Thyroid gland (tissue), 4 donors: ENCODE data around the gene NRDE2. TPM values are rescaled to one million over a fixed set of nuclear protein-coding genes. Genes with fewer than 3 reads are reported as not detected.

Source experiments
- DNase-seq, 2 donors: peaks; one replicate each; pipeline ENCODE4 v3.0.0-alpha.2; 2019
- H3K27ac ChIP-seq, 3 donors: fragments of 200-600 bp; sonication (generic); 1 replicate in 2 of 3; 2 replicates in 1 of 3; pipeline ENCODE4 v1.5.1; 2016 to 2019; ENCODE audit warnings: mild to moderate bottlenecking in 1 of 3, moderate library complexity in 1 of 3
- H3K27me3 ChIP-seq: fragments of 200-600 bp; sonication (generic); one replicate; pipeline ENCODE4 v1.5.1; 2019
- H3K36me3 ChIP-seq, 2 donors: fragments of 200-600 bp; sonication (generic); one replicate each; pipeline ENCODE4 v1.5.1; 2016 to 2019
- H3K4me1 ChIP-seq, 2 donors: fragments of 200-600 bp; sonication (generic); one replicate each; pipeline ENCODE4 v1.5.1; 2017 to 2019
- H3K4me3 ChIP-seq, 3 donors: fragments of 200-600 bp; sonication (generic); replicated peaks in 1 of 3; 1 replicate in 2 of 3; 2 replicates in 1 of 3; pipeline ENCODE4 v1.5.1; 2016; ENCODE audit warnings: mild to moderate bottlenecking in 1 of 3
- H3K9me3 ChIP-seq: fragments of 200-600 bp; sonication (generic); one replicate; pipeline ENCODE4 v1.5.1; 2017
- POLR2A ChIP-seq, 2 donors: fragments of 450-650 bp; IDR thresholded peaks; one replicate each; pipeline ENCODE4 v1.6.1; 2017; ENCODE audit warnings: antibody characterized with exemption in 2 of 2, mild to moderate bottlenecking in 2 of 2, moderate library complexity in 1 of 2
- WGBS, 2 donors: methylation state at CpG; one replicate each; pipeline ENCODE4 v1.1.5; 2017; 5-methylcytosine and 5-hydroxymethylcytosine counted together
- intact Hi-C: fragments of 100-400 bp; cut with DNase I; formaldehyde crosslinking; loops from one replicate; pipeline ENCODE4 v1.15.1; 2023
- total RNA-seq, 4 donors: library from RNA; depleted of rRNA; stranded (reverse); fragments of >200 nt; gene quantifications; one replicate each; pipeline ENCODE4 v1.2.3, GENCODE V29; 2016
- TF ChIP-seq, protein P1 (sequence below), 6 experiments: fragments of 200-600 bp in 3 of 6; fragments of 450-650 bp in 3 of 6; sonication (generic) in 3 of 6; IDR thresholded peaks; one replicate each; pipeline ENCODE4 v1.5.1; 2016 to 2019; ENCODE audit warnings: antibody characterized with exemption in 6 of 6, mild to moderate bottlenecking in 2 of 6, inconsistent platforms in 1 of 6, moderate library complexity in 1 of 6

NRDE2 gene
- total RNA-seq, 4 donors from 2014 or later: 21.7 to 38.7 (median 26.7) TPM

DNA sequence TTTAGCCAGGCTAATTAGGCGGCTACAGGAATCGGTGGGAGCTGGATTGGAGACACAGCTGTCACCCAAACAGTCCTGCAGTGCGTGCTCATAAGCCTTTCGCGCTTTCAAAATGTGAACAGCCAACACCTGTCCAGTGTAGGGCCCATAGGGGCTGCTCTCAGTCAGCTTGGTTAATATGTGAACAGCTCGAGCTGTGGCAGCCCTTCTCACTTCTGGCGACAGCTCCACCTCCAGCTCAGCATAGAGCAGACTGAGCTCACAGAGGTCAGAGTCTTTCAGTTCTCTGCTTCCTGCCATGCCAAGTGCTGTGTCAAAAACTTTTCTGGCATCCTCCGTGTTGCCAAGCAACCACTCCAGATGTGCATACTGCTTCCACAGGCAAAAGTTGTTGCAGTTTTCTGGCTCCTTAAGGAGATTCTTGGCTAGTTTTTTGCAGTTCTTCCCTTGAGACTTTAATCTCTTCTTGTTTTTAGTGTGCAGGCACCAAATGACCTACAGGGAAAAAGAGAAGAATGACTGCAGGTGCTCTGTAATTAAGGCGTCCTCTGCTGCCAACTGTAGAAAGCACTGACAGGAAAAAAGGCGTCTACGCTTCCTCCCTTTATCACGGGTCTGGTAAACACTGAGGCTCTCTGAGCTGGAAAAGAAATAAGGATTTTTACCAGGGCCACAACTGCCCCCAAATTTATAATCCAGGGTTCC lies 42.9 kb downstream of the NRDE2 start:
- Histone ChIP-seq H3K27me3 (no peaks in the 10 kb centered on the region), H3K4me1 (no peaks in the 10 kb centered on the region), H3K9me3 (no peaks in the 10 kb centered on the region), H3K36me3 (peaks cover 27 to 51% of the 10 kb centered on the region in 2 donors), H3K27ac (no peak overlapping the region), H3K4me3 (no peak overlapping the region)
- WGBS, 2 donors: 77 to 90% methylated on average over 12 of the region's 12 CpGs
- TF ChIP-seq, protein P1, sequence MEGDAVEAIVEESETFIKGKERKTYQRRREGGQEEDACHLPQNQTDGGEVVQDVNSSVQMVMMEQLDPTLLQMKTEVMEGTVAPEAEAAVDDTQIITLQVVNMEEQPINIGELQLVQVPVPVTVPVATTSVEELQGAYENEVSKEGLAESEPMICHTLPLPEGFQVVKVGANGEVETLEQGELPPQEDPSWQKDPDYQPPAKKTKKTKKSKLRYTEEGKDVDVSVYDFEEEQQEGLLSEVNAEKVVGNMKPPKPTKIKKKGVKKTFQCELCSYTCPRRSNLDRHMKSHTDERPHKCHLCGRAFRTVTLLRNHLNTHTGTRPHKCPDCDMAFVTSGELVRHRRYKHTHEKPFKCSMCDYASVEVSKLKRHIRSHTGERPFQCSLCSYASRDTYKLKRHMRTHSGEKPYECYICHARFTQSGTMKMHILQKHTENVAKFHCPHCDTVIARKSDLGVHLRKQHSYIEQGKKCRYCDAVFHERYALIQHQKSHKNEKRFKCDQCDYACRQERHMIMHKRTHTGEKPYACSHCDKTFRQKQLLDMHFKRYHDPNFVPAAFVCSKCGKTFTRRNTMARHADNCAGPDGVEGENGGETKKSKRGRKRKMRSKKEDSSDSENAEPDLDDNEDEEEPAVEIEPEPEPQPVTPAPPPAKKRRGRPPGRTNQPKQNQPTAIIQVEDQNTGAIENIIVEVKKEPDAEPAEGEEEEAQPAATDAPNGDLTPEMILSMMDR (IDR thresholded peaks at IDR 0.05): no peak
- TF ChIP-seq POLR2A (IDR thresholded peaks at IDR 0.05): no peak
- no peak for DNase-seq
- intact Hi-C loops: no loop called here

DNA sequence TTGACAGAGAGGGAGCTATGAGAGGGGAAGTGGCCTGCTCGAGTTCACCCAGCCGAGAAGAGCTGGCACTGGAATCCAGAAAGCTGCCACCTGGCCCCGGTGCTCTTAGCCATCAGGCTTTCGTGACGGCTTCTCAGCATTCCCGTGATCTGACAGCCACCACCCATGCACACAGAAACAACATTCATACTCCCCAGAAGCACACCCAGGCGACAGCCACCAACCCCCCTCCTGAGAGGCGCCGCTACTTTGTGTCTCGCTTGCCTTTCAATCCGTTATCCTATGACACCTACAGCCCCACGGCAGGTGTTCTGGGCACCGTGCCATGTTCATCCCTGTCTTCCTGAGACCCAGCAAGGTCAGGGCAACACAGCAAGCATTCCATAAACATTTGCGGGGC lies 44.0 kb downstream of the NRDE2 start:
- TF ChIP-seq, protein P1 (IDR thresholded peaks at IDR 0.05): no peak
- TF ChIP-seq POLR2A (IDR thresholded peaks at IDR 0.05): no peak
- H3K27ac ChIP-seq: no peak overlapping the region

DNA sequence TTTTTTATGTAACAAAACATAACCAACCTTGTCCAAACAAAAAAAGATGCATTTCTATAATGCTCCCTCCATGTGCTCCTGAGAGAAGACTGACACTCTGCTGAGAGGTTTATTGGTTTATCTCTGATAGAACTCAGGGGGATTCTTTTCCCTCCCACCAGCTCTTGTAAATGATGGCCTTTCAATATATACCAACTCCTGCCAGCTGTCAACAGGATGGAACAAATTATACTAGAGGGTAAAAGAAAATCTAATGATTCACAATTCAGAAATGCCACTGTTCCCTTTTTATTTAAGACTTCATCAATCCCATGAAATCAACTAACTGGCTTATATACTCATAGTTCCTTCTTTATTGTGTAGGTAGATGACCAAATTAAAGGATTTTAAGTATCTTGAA lies 50.0 kb downstream of the NRDE2 start:
- Histone ChIP-seq H3K4me1 (no peaks in the 10 kb centered on the region), H3K4me3 (no peak overlapping the region), H3K27me3 (no peaks in the 10 kb centered on the region), H3K27ac (no peak overlapping the region), H3K36me3 (peaks cover 19 to 36% of the 10 kb centered on the region in 2 donors), H3K9me3 (no peaks in the 10 kb centered on the region)
- DNase-seq: no peak
- TF ChIP-seq POLR2A (IDR thresholded peaks at IDR 0.05): no peak
- TF ChIP-seq, protein P1 (IDR thresholded peaks at IDR 0.05): no peak
- intact Hi-C loops: no loop called here

More for the DNA sequence above, 44.0 kb downstream of the NRDE2 start:
- H3K4me3 ChIP-seq: no peak overlapping the region
- 79% methylated on average over 14 of the region's 14 CpGs for WGBS, 2 donors
- no peaks in the 10 kb centered on the region for H3K4me1 ChIP-seq
- no peaks in the 10 kb centered on the region for H3K9me3 ChIP-seq
- no peak for DNase-seq
- peaks cover 27 to 51% of the 10 kb centered on the region in 2 donors for H3K36me3 ChIP-seq
- H3K27me3 ChIP-seq: no peaks in the 10 kb centered on the region
- intact Hi-C loops: no loop called here

DNA sequence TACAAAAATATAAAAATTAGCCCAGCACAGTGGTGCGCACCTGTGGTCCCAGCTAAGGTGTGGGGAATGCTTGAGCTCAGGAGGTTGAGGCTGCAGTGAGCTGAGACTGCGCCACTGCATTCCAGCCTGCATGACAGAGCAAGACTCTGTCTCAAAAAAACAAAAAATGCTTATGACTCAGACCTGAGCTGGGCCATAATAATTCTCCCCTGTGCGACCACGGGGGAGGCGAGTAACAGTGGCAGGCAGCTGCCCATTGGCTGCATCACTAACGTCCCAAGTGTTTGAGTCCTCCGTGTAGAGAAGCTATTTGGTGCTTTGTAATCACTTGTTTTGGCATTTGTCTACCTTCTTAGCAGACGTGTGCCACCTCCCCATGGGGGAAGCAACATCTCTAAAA lies 50.5 kb downstream of the NRDE2 start:
- peaks cover 19 to 33% of the 10 kb centered on the region in 2 donors for H3K36me3 ChIP-seq
- DNase-seq: no peak
- H3K4me3 ChIP-seq: no peak overlapping the region
- H3K27me3 ChIP-seq: no peaks in the 10 kb centered on the region
- intact Hi-C loops: no loop called here
- no peaks in the 10 kb centered on the region for H3K4me1 ChIP-seq
- H3K27ac ChIP-seq: no peak overlapping the region
- H3K9me3 ChIP-seq: no peaks in the 10 kb centered on the region
- TF ChIP-seq POLR2A (IDR thresholded peaks at IDR 0.05): no peak
- TF ChIP-seq, protein P1 (IDR thresholded peaks at IDR 0.05): no peak
- 86 to 90% methylated on average over 8 of the region's 8 CpGs for whole genome bisulfite sequencing, 2 donors

DNA sequence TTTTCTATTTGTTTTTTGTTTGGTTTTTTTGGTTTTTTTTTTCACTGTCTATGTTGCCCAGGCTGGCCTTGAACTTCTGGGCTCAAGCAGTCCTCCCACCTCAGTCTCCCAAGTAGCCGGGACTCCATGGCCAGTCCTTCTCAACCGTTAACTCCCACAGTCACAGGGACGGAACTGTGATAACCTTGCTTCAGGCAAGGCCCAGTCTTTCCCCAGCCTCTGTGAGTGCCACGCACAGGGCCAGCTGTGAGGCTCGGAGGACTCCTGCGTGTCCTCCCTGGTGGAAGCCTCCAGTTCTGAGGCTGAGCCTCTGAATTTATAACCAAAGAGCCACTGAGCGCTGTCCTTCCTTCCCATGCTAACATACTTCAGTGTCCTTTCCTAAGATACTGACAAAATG lies 51.6 kb downstream of the NRDE2 start:
- DNase-seq: no peak

More for the DNA sequence above, 51.6 kb downstream of the NRDE2 start:
- TF ChIP-seq, protein P1 (IDR thresholded peaks at IDR 0.05): no peak
- no peak for TF ChIP-seq POLR2A (IDR thresholded peaks at IDR 0.05)
- H3K27me3 ChIP-seq: no peaks in the 10 kb centered on the region
- no peak overlapping the region for H3K27ac ChIP-seq
- H3K4me3 ChIP-seq: no peak overlapping the region
- peaks cover 19 to 29% of the 10 kb centered on the region in 2 donors for H3K36me3 ChIP-seq
- peaks cover 0 to 5% of the 10 kb centered on the region in 2 donors for H3K4me1 ChIP-seq
- WGBS, 2 donors: 95 to 98% methylated on average over 7 of the region's 7 CpGs
- intact Hi-C loops: no loop called here
- H3K9me3 ChIP-seq: no peaks in the 10 kb centered on the region
